Islet precursor cell (in vitro differentiated cells): Measurements from ENCODE around the gene ORM2.

ENCODE experiments used
- DNase-seq: peaks from one replicate; pipeline ENCODE4 v3.0.0-alpha.2; 2018

The ORM2 gene

DNA sequence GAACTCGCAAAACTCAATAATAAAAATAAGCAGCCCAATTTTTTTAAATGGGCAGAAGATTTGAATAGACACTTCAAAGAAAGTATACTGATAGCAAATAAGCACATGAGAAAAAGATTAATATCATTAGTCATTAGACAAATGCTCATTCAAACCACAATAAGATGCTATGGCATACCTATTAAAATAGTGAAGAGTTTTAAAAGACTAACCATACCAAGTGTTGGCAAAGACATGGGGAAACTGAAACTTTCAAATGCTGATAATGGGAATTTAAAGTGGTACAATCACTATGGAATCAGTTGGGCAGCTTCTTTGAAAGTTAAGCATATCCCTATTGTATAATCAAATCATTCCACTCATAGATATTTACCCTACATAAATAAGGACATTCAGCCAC lies 33.3 kb upstream of the ORM2 start:
- no peak for DNase-seq

DNA sequence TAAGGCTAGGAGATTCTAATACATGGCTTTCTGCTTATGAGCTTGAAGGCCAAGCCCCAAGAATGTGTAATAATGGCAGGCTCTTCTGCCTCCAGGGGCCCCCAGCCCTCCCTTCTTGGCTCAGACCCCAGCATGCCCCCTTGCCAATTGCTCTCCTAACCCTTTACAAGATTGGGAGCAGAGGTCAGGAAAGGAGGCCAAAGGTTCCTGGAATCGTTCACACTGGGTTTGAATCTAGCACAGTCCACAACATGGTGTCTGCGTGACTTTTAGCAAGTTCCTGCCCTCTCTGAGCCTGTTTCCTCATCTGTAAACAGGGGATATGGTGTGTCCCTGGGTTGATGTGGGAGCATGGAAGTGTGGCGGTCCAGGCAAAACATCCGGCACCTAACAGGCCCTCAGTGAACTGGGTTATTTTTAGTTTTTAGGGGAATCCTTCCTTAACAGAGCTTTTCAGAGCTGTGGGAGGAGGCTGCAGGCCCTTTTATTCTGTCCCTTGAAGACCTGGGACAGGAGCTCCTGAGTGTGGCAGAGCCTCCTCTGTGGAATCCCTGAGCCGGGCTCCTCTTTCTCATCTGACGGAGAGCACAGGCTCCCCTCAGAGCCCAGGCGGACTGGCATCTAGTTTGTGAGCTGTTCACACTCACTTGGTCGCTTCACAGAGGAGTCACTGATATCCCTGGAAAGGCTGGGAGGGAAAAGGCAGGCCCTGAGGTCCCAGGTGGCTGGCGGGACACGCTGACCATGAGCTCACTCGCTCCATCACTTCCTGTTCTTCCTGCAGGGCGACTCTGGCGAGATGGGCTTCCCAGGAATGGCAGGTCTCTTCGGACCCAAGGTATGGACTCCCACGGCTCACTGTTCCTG lies 30.1 kb upstream of the ORM2 start:
- DNase-seq, result peak; percentile 51

DNA sequence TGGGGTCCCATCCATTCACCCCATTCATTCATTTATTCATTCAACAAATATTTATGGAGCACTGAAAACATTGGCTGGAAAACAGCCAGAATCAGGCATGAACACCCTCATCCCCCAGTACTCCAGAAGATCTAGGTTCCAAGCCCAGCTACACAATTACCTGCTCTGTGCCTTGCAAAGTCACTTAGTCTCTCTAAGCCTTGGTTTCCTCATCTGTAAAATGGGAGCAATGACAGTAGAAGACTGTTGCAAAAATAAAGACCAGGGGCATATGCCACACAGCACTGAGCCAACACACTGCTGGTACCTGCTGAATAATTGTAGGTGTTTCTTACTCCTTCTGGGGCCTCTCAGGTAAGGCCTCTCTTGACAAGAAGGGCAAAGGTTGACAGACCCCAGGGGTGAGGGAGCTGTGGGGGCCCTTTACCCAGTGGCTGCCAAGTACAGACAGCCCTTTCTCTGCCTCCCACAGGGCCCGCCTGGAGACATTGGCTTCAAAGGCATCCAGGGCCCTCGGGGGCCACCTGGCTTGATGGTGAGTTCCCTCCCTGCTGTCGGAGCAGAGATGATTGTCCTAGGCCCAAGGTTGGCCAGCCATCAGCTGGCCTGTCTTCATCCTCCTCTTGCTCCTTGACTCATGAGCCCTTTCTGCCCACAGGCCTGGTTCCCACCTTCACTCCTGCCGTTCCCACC lies 29.4 kb upstream of the ORM2 start:
- DNase-seq, result peak; percentile 45

DNA sequence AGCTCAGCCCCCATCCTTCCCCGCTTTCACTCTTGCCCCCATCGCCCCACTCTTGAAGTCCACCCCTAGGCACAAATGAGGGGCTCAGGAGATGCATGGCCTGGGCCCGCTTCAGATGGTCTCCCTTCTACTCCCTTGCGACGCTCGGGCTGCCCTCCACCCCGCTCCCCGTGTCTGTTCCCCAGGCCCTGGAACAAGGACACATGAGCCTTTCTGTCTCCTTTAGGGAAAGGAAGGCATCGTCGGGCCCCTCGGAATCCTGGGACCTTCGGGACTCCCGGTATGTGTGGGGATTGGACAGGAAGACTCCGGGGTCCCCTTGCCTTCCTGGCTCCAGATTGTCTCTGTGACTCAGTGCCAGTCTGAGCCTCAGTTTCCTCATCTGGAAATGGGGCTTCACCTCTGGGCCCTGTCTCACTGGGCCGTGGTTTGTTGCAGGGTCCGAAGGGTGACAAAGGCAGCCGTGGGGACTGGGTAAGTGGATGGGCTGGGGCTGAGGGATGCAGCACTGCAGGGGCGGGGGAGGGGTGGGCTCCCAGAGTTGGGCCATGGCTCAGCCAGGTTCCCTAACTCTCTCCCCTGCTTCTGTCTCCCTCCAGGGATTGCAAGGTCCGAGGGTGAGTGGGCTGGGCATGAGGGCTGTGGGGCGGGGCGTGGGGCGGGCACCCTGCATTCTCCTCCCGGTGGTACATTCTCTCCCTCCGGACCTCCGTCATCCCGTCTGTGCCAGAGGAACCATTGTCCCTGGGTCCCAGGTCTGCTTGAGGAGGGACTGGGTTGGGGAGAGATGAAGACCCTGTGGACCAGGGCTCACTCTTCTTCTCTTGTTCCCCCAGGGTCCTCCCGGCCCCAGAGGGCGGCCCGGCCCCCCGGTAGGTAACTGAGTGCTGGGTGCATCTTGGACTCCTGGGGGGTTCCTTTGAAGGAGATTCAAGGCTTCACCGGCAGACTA lies 28.5 kb upstream of the ORM2 start:
- DNase-seq, result peak; percentile 43

DNA sequence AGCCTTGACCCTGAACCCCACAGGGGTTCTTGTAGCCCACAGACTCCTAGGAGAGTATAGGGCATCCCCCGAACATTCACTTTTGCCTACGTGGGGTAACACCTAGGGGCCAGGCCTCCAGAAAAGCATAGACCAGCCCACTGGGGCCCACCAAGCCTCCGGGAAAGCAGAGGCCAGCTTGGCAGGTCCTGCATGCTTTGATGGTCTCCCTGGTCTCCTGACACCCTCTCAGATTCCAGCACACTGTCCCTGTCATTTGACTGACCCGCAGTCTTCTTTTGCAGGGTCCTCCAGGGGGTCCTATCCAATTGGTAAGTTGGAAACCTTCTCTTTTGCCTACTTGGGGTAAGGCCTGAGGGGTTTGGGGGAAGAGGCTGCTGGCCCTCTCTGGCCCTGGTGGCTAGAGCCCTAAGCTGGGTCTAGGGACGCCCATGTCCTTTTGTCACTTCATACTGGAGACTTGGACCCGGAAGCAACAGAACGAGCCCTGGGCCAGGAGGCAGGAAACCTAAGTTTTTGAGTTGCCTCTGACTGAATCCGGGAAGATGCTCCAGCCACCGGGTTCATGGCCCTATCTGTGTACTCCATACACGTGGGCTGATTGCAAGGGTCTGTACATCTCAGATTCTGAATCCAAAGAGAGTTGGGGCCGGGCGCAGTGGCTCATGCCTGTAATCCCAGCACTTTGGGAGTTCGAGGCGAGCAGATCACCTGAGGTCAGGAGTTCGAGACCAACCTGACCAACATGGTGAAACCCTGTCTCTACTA lies 27.7 kb upstream of the ORM2 start:
- peak; percentile 31 for DNase-seq

DNA sequence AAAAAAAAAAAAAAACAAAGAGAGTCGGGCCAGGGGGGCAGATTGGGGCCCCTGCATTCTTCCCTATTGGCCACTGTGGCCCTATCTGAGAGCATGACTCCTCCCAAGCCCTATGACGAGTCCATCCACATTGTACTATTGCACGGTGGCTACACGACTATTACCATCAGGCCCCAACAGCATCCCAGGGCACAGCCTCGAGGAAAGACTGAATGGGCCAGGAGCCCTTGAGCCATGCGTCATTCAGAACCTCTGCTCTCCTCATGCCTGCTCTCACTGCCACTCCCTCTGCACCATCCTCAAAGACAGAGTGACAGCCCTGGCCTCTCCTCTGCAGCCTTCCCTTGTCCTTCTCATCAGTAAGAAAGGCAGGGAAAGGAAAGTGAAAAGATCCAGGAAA lies 26.9 kb upstream of the ORM2 start:
- DNase-seq, result peak; percentile 44

DNA sequence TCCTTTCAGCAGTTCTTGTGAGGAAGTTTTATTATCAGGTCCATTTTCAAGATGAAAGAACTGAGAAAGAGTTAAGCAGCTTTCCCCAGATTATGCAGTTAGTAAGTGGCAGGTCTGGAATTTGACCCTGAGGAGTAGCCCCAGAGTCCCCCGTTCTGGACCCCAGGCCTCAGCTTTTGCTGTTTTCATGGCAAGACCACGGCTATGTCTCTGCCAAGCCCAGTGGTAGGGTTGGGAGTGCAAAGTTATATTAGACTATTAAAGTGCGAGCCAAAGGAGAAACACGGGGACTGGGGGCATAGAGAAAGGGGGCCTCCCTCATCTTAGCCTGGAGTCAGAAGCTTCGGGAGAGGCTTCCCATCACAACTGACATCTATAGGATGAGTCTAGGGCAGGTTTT lies 26.1 kb upstream of the ORM2 start:
- no peak for DNase-seq

DNA sequence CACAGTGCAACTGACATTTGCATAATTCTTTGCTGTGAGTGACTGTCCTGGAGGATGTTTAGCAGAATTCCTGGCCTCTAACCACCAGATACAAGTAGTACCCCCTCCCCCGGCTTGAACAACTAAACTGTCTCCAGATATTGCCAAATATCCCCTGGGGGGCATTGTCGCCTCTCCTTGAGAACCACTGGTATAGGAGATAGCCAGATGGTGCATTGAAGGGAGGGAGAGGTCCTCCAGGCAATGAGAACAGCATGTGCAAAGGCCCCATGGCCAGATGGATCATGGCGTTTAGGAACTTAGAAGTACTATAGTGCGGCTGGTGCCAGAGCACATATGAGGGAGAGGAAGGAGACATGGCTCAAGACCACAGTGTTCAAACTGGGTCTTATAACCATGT lies 25.7 kb upstream of the ORM2 start:
- DNase-seq, result no peak

DNA sequence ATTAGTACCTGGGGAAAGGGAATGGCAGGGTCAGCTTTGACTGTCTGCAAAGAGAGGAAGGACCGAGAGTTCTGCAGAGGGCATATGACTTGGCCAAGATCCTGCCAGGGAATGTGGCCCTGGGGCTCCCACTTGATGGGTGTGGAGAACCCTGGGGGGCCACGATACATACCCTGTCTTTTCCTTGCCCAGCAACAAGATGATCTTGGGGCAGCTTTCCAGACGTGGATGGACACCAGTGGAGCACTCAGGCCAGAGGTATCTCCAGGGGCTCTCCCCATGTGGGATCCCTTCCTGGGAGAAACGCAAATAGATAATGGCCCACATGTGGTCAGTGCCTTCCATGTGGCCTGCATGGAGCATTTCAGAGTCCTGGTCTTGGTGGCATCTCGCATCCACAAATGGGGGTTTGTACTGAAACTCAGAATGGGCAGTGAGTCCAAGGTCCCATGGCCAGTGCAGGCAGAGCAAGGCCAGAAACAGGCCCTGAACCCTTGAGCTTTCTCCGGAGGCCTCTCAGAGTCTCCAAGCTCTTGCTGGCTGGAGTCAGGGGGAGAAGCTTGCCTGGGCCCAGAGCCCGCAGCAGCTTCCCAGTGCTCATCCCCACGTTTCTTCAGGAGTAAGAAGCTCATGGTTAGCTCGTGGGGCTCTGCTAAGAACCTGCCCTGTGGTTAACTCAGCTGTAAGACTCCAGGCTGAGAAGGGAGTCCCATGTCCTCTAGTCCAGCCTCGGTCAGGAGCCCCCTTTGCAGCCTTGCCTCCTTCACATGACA lies 25.1 kb upstream of the ORM2 start:
- peak; percentile 51 for DNase-seq

DNA sequence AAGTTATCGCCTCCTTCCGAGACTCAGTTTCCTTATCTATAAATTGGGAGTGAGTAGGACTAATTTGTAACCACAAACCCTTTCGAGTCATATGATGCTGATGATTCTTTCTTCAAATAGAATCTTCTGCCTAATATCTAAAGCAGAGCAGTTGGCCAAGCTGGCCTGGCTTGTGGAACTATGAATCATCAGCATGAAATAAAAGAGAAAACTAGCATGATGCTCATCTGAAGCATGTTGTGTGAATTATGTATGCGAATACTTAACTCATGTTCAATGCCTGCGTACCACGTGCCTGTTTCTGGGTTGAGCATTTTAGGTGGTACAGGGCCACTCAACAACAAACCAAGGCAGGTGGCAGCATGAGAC lies 21.8 kb upstream of the ORM2 start:
- DNase-seq, result no peak

DNA sequence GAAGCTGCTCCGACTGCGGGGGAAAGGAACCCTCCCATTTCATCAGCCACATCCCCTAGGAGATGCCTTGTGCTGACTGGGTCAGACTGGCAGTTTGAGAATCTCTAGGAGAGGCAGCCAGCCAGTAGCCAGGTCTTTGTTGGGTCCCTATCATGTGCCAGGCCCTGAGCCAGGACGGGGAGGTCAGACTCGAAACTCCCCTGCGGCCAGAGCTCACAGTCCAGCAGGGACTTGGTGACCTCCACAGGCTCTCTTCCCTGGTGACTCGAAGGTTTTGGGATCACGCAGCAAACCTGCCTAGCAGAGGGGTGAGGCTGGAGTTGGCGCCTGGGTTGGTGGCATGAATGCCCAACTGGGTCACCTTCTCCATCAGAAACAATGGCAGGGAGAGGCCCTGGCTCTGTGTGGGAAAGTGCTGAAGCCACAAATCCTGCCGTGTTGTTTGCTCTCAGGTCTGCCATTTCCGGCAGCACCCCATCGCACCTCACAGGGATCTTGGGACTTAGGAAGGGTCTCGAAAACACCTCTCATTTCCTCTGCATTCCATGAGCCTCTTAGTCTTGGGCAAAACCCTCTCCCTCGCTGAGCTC lies 21.2 kb upstream of the ORM2 start:
- no peak for DNase-seq

DNA sequence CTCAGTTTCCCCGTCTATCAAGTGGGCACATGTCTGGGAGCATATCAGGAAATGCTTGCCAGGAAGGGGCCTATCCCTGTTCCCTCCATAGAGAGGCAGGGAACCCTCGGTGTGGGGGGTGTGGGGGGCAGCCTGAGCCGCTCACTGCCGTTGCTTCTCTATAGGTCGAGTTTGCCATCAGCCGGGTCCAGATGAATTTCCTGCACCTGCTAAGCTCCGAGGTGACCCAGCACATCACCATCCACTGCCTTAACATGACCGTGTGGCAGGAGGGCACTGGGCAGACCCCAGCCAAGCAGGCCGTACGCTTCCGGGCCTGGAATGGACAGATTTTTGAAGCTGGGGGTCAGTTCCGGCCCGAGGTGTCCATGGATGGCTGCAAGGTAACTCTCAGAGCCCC lies 20.6 kb upstream of the ORM2 start:
- DNase-seq, result no peak

DNA sequence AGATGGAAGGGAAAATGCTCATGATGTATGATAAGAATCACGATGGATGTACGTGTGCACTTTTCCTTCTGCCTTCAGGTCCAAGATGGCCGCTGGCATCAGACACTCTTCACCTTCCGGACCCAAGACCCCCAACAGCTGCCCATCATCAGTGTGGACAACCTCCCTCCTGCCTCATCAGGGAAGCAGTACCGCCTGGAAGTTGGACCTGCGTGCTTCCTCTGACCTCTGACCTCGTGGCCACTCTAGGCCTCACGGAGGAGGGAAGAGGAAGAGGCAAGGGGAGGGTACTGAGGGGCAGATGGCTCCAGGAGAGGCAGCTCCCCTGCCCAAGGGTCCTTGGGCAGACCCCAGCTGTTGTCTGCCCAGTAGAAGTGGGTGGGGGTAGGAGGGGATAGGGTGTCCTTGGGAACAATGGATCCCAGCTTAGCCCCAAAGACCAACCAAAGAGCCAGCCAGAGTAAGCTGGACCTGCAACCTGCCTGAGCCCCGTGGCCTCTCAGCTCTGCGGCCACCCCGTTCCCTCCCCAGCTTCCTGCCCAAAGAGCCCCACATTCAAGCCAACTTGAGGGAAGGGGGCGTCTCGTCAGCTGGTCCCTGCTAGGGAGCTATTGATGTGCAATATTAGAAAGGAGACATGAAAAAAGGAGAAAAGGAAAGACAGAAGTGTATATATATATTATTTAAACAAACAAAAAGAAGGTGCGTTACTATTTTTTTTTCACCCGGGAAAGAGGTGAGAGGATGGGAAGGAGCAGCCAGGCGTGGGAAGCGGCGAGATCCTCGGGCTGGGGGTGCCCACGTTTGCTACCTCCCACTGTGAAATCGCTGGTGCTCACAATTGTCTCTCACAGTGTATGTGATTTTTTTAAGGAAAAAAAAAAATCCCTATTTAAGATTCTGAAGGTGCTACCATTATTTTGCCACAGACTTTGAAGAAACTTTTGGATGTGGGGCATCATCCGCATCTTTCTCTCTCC lies 18.9 kb upstream of the ORM2 start:
- peak; percentile 19 for DNase-seq

DNA sequence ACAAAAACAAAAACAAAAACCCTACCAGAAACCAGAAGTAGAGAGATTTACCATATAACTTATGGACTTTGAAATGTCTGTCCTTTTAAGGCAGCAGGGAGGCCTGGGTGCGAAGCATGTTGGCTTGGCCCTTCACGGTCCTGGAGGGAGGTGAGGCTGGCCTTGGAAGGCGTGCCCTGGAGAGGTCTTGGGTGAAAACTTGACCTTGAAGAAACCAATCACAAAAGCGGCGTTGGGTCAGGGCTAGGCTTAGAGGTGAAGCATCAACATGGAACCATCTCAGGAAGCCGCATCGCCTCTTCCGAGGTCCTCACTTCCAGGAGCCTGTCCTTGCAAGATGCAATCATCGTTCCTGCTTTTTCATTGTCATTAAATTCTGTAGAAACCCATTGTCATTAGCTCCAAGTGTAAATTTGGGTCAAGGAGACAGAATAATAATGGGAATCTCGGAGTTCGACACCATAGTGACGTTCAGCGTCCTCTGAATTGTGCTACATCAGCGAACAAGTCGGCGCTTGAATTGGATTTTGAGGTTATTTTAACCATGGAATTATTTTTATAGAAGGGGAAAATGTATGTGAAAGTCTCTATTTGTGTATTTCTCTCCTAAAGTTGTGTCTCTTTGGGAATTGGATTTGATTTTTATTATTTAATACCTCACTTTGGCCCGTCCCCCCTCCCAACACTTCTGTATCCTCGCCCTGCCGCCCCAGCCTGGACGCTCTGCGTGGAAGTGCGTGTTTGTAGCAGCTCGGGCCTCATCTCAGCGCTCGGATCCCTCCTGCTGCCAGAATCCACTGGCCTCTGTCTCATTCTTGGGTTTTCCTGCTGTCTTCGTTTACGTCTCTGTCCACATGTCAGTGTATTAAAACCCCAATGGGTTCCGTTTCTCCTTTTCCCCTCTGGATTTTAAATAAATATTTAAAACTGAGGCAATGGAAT lies 17.8 kb upstream of the ORM2 start:
- DNase-seq, result peak; percentile 26

DNA sequence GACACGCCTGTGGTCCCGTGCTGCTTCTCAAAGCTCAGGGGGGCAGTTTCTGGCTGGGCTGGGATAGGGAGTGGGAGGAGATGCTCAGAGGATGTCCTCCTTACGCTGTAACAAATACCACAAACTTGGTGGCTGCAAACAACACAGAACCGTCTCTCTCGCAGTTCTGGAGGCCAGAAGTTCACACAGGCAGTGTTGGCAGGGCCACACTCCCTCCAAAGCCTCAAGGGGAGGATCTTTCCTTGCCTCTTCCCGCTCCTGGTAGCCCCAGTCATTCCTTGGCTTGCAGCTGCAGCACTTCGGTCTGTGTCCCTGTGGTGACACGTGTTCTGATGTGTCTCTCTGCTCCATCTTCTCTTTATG lies 17.2 kb upstream of the ORM2 start:
- peak; percentile 46 for DNase-seq

DNA sequence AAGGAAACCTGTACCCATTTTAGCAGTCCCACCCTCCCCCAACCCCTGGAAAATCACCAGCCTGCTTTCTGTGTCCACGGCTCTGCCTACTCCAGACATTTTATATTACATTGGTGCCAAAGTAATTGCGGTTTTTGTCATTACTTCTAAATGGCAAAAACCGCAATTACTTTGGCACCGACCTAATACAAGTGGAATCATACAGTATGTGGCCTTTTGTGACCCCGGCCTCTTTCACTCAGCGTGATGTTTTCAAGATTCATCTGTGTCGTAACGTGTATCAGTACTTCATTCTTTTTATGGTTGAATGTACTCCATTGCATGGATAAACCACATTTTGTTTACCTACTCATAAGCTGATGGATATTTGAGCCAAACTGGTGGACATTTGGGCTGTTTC lies 16.5 kb upstream of the ORM2 start:
- no peak for DNase-seq

DNA sequence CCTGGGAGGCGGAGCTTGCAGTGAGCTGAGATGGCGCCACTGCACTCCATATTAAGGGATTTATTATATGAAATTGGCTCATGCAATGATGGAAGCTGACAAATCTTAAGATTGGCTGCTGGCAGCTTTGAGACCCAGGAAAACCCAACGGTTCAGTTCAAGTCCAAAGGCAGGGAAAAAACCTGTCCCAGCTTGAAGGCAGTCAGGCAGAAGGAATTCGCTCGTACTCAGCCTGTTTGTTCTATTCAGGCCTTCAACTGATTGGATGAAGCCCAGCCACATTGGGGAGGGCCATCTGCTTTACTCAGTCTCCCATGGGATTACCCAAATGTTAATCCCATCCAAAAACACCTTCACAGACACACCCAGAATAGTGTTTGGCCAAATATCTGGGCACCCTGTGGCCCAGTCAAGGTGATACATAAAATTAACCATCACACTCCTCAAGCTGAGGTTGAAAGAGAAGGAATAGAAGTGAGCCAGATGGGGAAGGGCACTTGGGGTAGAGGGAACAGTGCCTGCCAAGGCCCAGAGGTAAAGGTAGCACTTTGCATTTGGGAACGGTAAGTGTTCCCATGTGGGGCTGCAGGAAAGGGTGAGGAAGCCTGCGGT lies 15.3 kb upstream of the ORM2 start:
- DNase-seq, result peak; percentile 32
